ENCODE measurements around the gene TARBP1.

Gene TARBP1

DNA sequence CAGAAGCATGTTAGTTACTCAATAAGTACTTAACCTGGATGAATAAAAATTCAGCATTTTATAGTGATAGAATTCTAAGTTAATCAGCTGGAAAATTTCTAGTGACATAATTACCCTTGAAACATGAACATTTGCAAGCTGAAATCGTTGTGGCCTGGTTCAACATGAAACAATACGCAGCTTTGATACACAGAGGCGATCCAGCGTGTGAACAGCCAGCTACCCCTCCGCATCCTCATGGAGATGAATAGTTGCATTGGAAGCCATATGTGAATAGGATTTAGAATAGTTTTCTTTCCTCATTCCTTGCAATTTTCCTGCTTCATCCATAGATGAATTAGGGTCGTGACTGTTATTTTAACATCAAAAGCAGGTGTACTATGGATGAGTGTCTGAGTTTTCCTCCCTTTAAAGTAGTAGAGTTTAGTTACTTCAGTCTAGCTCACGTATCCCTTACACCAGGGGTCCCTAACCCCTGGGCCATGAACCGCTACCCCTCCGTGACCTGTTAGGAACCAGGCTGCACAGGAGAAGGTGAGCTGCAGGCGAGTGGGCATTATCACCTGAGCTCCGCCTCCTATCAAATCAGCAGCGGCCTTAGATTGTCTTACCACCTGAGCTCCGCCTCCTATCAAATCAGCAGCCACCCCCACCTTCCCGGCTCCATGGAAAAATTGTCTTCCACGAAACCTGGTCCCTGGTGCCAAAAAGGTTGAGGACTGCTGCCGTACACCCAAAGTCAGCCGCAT lies 6.2 kb upstream of the TARBP1 start:
- DNase-seq (ENCODE audit: low read depth, low spot score) = no peak

DNA sequence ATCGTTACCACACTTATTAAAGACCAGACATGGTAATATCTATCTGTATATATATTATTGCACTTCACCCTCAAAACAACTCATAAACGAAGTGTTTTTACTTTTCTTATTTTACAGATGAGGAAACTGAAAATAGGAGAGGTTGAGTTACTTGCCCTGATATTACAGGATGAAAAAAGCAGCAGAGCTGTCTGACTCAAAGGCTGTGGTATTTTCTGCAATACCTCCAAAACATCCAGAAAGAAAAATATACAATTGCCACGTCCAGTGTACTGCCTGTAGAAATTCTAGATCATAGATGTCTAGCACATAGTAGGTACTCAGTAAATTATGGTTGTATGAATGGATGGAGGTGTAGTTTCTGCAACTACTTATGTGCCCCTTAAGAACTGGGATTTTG lies 5.2 kb upstream of the TARBP1 start:
- no peak for DNase-seq (ENCODE audit: low read depth, low spot score)

DNA sequence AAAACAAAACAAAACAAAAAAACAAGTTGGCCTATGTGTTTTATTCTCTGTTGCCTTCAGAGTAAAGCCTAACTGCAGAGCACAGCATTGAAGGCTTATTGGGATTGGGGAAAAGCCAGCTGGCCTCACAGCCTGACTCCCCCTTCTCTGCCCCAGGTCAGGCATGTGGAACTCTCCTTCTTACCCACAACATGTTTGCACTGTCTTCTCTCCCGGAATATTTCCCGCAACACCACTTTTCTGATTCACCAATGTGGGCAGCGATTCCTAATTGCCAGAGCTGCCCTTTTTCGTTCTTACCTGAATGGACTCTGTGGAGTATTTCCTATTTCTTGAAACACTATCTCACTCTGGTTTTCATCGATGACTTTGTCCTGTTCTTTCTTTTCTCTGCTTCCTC lies 2.8 kb upstream of the TARBP1 start:
- no peak for DNase-seq (ENCODE audit: low read depth, low spot score)

DNA sequence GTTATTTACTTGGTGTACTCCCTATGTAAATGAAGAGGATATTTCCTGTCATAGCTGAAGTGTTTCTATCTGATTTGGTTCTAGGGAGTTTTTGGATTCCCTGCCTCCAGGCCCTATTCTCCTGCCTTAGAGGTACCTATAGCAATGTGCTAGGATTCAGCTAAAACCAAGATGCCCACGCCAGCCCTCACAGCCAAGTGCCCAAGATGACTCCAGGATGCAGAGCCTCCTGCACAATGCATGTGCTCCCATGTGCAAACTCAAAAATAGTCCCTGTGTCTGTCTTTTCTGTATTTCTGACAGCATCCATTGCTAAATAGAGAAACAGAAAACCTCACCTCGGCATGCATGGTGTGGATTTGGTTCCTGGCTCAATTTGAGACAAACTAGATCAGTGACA lies 887 bp upstream of the TARBP1 start:
- DNase-seq (ENCODE audit: low read depth, low spot score) = no peak

DNA sequence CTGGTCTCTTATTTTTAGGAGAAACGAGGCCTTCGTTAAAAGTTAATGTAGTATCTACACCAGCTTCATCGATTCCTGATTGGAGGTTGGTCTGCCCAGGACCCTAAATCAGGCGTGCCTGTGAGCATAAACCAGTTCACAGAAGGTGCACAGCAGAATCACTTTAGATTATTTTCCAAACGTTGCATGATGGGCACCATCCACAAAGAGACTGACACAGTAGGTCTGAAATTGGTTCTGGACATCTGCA lies 256 bp upstream of the TARBP1 start:
- no peak for DNase-seq (ENCODE audit: low read depth, low spot score)

DNA sequence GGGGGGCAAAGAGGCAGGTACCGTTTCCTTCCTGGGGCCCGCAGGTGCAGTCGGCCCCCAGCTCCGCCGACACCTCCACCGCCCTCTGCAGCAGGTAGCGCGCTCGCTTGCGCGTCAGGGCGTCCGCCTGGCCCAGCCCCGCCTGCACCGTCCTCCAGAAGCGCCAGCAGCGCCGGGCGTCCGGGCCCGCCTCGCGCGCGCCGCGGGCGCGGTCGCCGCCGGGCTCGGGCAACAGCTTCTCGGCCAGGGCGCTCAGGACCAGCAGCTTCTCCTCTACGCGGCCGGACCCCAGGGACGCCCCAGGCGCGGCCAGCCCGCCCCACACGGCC lies 863 bp downstream of the TARBP1 start:
- DNase-seq (ENCODE audit: low read depth, low spot score) = peak; percentile 35

DNA sequence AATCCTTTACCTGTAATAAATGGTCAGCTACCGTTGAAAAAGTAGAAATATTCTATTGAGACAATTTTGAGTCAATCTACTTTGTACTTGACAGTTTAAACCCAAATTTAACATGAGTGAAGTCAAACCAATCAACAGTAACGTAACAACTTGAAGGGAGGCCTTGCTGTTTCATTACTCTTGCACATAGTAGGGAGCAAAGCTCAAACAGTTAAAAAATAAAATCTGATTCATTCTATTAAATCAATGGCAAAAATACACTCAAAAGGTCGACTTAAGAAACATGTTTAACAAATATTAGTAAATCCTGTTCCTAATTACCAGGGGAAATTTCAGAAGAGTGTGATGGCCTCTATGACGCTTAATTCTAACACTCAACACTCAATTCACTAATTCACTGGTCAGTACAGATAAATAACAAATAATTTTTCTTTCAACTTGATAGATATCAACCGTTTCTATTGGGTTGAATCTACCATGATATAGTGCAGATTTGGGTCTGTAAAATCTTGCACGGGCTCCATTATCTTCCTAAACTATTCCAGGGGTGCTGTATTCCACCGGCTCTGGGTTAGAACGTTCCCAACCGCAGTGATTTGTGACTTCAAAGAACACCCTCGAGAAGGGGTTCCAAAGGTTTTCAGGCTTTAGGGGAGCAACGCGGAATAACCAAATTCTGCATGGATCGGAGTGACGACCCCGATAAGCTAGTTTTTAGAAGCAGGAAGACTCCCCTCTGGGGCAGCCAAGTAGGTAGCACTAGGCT lies 1.4 kb downstream of the TARBP1 start:
- DNase-seq (ENCODE audit: low read depth, low spot score) = no peak

DNA sequence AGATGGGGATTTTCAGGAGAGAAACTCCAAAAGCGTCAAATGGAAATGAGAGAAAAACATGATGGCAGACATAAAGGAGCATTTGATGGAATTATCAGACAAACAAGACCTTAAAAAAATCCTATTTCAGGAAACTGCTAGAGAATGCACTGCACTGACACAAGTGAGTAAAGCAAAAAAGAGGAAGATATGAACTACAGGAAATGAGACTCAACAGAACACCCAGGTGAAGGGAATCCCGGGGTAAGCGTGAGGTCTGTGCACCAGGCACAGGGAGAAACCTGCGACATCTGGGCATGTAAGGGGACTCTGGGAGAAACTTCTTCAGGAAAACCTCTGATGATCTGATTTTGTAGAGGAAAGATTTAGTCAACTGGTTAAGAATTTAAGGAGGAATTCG lies 2.8 kb downstream of the TARBP1 start:
- DNase-seq (ENCODE audit: low read depth, low spot score) = no peak

DNA sequence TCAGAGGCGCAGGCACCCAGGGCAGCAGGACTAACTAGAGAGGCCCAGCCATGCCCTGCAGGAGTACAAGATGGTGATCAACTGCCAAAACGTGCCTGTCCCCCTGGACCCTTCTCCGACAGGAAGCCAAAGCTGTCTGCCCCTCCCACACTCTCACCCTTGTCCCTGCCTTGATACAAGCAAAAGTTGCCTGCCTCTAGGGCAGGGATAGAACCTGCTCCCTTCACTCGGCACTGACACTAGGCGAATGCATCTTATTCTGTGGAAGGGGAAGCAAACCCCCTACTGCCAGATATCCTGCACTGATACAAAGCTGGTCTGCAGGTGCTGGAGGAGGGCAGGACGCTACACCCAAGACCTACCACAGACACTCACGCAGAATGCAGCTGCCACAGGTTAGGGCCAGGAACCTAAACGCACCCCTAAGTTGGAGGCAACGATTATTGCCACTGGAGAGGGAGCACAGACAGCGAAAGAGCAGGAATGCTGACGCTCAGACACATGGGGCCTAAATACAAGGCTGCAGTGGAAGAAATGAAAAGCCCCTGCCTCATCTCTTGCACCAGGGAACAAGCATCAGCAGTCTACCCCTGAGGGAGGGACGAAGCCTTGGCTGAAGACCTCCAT lies 3.7 kb downstream of the TARBP1 start:
- no peak for DNase-seq (ENCODE audit: low read depth, low spot score)

DNA sequence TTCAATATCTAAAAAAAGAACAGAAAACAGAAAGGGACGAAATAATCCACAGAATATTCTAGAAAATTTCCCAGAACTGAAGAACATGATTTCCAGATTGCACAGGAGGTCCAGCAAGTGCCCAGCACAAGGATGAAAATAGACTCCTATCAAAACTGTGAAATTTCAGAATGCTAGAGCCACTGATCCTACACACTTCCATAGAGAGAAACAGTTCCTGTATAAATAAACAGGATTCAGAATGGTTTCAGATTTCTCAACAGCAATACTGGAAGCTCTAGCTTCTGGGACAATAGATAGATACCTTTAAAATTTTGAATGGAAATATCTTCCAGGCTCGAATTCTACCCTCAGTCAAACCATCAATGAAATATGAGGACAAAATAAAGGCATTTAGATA lies 4.6 kb downstream of the TARBP1 start:
- no peak for DNase-seq (ENCODE audit: low read depth, low spot score)

DNA sequence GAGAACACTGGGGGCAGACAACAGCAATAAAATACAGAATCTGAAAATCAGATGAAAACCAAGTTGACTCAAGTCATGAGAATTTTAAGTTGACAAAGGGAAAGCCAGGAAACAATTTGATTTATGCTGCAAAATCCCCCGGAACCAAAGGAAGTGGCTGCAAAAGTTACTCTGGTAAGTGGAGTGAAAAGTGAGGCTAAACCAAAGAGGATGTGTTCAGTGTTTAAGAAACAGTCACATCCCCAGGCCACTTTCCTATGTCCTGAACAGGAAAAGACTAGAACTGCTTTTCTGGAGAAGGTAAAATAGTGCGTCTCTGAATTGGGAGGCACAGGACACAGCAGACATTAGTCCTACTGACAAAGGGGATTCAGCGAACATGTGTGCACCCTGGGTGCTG lies 5.9 kb downstream of the TARBP1 start:
- DNase-seq (ENCODE audit: low read depth, low spot score) = no peak

DNA sequence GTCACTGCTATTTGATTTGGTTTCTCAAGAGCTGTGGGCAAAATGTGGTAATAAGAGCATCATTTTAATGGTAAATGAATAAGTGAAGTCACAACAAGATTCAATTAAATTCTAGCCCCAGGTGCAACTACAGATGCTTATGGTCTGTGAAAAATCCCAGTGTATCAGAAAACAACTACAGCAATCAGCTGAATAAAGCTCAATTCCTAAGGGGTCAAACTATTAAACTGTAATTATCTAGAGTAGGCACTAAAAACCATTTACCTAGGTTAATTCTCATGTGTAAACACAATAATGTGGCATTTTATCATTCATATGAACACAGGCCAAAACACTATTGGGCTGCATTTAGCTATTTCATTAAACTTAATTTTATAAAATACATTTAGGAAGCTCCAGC lies 9.6 kb downstream of the TARBP1 start:
- DNase-seq (ENCODE audit: low read depth, low spot score) = no peak

DNA sequence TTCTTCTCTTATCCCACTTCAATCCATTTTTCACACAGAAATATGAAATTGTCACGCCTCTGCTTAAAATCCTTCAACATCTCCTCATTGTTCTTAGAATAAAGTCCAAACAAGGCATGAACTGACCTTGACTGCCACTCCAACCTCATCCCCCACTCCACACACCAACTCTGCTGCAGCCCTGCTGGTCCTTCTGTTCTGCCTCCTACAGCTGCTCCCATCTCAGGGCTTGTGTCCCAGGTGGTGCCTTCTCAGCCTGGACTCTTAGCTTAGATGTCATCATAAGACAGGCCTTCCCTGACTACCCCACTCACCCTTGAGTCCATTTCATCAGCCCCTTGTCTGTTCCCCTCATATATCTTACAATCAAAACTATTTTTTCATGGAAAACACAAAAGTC lies 10.4 kb downstream of the TARBP1 start:
- DNase-seq (ENCODE audit: low read depth, low spot score) = no peak

DNA sequence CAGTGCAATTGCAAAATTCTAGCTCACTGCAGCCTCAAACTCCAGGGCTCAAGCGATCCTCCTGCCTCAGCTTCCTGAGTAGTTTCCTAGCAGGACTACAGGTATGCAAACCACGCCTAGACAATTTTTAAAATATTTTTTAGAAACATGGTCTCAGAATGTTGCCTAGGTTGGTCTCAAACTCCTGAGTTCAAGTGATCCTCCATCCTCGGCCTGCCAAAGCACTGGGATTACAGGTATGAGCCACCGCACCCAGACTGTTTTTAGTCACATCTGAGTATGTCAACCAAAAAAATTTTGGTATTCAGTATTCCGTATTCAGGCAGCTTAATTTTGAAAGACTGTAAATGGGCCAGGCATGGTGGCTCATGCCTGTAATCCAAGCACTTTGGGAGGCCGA lies 11.2 kb downstream of the TARBP1 start:
- no peak for DNase-seq (ENCODE audit: low read depth, low spot score)

DNA sequence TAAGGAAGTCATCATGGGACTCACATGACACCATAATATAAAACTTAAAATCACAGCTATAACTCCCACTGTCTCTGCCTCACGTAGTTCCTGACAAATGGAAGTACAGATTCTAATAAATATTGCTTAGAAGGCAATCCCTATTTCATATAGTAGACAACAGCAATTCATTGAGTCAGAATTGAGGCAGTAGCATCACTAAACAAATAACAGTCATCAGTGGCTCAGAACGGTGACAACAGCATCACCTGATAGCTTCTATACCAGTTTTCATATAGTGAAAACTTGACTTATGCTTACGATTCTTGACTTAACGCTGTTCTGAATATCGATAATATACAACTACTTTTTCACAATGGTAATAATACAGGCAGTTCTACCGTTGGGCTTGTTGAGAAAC lies 12.0 kb downstream of the TARBP1 start:
- no peak for DNase-seq (ENCODE audit: low read depth, low spot score)

DNA sequence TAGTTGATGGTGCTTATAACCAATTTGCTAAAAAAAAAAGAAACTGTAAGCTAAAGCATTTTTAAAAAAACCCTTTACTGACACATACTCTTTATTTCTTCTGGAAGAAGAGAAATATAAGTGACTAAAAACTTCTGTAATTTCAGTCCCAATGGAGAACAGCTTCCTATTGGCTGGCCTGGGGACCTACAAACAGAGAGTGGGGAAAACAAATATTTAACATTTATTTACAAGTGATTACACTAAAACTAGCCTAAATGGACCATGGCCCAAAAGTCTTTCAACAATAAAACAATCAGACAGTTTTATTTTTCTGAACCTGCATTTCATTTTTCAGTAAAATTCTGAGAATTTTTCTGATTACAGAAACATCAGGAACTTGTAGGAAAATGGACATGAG lies 15.2 kb downstream of the TARBP1 start:
- DNase-seq (ENCODE audit: low read depth, low spot score) = no peak

DNA sequence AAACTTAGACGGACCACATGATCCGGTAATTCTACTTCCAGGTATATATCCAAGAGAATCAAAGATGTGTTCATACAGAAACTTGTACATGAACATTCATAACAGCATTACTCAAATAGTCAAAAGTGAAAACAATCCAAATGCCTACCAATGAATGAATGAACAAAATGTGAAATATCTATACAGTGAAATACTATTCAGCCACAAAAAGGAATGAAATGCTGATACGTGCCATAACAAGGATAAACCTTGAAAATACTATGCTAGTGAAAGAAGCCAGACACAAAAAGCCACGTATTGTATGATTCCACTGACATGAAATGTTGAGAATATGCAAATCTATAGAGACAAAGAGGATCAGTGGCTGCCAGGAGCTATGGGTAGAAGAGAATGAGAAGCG lies 18.3 kb downstream of the TARBP1 start:
- no peak for DNase-seq (ENCODE audit: low read depth, low spot score)

DNA sequence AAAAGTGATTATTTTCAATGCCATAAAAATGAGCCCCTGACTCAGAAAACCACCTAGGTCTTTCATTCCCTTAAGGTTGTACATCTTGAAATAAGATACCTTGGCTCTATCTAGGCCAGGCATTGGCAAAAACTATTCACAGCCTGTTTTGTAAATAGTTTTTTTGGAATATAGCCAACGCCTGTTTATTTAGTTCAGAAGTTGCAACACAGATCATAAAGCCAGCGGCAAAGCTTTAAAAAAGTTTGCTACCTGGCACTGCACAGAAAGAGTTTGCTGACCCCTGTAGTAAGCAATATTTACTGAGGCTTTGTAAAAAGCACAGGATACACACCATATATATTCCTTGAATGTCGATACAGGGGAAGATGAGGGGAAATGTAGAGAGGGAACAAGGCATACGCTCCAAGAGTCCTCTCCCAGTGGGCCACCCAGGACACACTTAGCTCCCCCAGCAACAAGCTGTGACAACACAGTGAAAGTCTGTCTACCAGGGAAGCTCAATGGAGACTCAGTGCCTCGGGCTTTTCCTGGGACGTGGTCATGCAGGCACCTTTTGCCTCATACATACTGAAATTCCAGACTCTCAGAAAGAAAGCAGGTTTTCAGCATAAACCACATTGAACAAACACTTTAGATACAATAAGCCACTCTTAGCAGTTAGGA lies 20.5 kb downstream of the TARBP1 start:
- DNase-seq (ENCODE audit: low read depth, low spot score) = no peak

DNA sequence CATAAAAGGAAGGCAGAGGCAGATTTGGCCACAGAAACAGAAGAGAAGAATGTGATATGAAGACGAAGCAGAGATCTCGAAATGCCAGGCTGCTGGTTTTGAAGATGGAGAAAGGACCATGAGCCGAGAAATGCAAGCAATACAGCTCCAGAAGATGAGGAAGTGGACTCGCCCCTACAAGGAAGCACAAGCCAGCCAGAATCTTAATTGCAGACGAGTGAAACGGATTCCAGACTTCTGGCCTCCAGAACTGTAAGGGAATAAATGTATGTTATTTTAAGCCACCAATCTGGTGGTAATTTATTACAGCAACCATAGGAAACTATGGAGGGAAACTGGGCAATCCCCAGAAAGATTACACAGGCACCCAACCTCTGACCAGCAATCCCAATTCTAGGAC lies 24.1 kb downstream of the TARBP1 start:
- no peak for DNase-seq (ENCODE audit: low read depth, low spot score)

DNA sequence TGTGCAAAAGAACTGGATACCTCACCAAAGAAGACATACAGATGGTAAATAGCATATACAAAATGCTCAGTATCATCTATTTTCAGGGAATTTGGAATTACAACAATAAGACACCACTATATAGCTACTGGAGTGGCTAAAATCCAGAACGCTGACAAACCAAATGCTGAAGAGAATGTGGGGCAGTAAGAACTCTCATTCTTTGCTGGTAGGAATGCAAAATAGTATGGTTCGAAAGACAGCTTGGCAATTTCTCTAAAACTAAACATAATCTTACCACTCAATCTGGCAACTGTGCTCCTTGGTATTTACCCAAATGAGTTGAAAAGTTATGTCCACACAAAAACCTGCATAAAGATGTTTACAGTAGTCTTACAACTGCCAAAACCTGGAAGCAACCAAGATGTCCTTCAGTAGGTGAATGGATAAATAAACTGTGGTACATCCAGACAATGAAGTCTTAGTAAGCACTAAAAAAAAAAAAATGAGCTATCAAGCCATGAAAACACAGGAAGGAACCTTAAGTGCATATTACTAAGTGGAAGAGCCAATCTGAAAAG lies 26.5 kb downstream of the TARBP1 start:
- no peak for DNase-seq (ENCODE audit: low read depth, low spot score)

DNA sequence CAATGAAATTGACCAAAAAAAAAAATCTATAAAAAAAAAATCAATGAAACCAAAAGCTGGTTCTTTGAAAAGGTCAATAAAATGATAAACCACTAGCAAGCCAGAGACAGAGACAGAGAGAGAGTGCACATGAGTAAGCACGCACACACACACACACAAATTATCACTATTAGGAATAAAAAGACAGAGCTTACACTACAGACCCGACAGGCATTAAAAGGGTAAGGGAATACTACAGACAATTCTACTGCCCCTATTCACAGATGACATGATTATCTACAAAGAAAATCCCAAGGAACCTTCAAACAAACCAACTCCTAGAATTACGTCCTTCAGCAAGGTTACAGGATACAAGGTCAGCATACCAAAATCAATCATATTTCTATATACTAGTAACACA lies 38.6 kb downstream of the TARBP1 start:
- DNase-seq (ENCODE audit: low read depth, low spot score) = no peak

DNA sequence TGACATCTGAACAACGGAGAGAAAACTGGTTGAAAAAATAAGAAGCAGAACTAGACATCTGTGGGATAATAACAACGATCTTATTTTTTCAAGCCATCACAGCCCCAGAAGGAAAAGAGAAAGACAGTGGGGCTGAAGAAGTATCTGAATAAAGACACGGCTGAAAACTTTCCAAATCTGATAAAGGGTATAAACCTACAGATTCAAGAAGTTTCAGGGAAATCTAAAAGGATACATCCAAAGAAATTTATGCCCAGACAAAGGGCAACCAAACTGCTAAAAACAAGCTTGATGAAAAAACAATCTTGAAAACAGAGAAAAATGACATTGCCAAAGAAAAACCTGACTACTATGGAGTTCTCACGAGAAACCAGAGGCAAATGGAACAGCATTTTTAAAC lies 40.4 kb downstream of the TARBP1 start:
- no peak for DNase-seq (ENCODE audit: low read depth, low spot score)
